WERI-Rb-1 (cell line): ENCODE results near the gene IFT74.

Experiments
- DNase-seq: peaks from one replicate; pipeline ENCODE4 v3.0.0-alpha.2; 2020
- H3K27ac ChIP-seq: fragments of 250-450 bp; sonication (Bioruptor Pico); 2 replicates; pipeline ENCODE4 v1.5.1; 2020; ENCODE audit warnings: mild to moderate bottlenecking, moderate library complexity
- H3K27me3 ChIP-seq: fragments of 250-450 bp; sonication (Bioruptor Pico); 2 replicates; pipeline ENCODE4 v1.5.1; 2021; ENCODE audit warnings: mild to moderate bottlenecking, low read depth, moderate library complexity; ENCODE audit not compliant: insufficient read depth, severe bottlenecking
- H3K36me3 ChIP-seq: fragments of 250-450 bp; sonication (Bioruptor Pico); 2 replicates; pipeline ENCODE4 v1.5.1; 2020; ENCODE audit warnings: mild to moderate bottlenecking, moderate library complexity
- H3K4me3 ChIP-seq: 2 replicates; pipeline ENCODE4 v1.5.1; 2011; ENCODE audit warnings: low read depth, mild to moderate bottlenecking, control low read depth, low read length
- H3K9me3 ChIP-seq: fragments of 250-450 bp; sonication (Bioruptor Pico); 2 replicates; pipeline ENCODE4 v1.5.1; 2021; ENCODE audit warnings: mild to moderate bottlenecking, moderate library complexity; ENCODE audit not compliant: severe bottlenecking
- CTCF ChIP-seq: IDR thresholded peaks from 2 replicates; pipeline ENCODE4 v1.5.1; 2011; ENCODE audit warnings: low read depth, mild to moderate bottlenecking, control low read depth, inconsistent platforms, low read length

Gene IFT74

DNA sequence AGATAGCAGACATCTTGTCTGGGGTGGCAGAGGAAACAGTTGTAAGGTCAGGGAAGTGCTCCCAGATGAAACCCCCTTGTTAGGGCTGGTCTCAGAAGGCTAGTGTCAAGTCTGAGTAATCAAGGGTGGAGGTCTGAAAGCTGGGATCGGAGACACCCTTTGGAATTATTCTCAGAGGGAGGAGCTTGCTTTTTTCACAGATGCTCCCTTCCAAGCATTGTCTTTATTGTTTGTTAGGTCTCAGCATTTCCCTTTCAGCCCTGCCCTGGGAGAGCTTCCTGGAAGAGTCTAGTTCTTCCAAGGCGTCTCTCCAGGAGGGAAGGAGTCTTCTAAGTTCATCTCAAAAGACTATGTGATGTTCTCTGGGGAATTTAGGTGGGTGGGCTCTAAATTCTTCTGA is 156.0 kb downstream of the IFT74 start:
- DNase-seq = no peak
- no peaks in the 10 kb centered on the region for H3K9me3 ChIP-seq
- no peak for TF ChIP-seq CTCF
- no peaks in the 10 kb centered on the region for H3K27me3 ChIP-seq
- H3K36me3 ChIP-seq = no peaks in the 10 kb centered on the region
- no peak overlapping the region for H3K4me3 ChIP-seq
- no peak overlapping the region for H3K27ac ChIP-seq
